ENCODE results near the gene DUSP6. TPM values are rescaled to one million over a fixed set of nuclear protein-coding genes. Genes with fewer than 3 reads are reported as not detected.
A peak's percentile ranks its signal among the peaks of the same experiment; 100 is the strongest.

The DUSP6 gene
- total and polyA plus RNA-seq, 2 of the 13 experiments (the other 11 are each of a cell fraction or from before 2014, with no cell fraction given), result 40.9 to 161 TPM

- TF ChIP-seq PATZ1 (CRISPR knock-in tag; IDR thresholded peaks at IDR 0.05) (0 out of 2 replicates have a peak, but pooled peaks have one; percentile 3), TBX2 (CRISPR knock-in tag; IDR thresholded peaks at IDR 0.05; ENCODE audit: borderline replicate concordance) (peak; percentile 25; the same call in 1 of the 2 replicates), RBFOX2 (IDR thresholded peaks at IDR 0.05; ENCODE audit: low read depth, low read length) (peak; percentile 58), POLR2G (IDR thresholded peaks at IDR 0.05; ENCODE audit: low read depth, low read length) (0 out of 2 replicates have a peak, but pooled peaks have one; percentile 8)
- TF ChIP-seq, protein P1, sequence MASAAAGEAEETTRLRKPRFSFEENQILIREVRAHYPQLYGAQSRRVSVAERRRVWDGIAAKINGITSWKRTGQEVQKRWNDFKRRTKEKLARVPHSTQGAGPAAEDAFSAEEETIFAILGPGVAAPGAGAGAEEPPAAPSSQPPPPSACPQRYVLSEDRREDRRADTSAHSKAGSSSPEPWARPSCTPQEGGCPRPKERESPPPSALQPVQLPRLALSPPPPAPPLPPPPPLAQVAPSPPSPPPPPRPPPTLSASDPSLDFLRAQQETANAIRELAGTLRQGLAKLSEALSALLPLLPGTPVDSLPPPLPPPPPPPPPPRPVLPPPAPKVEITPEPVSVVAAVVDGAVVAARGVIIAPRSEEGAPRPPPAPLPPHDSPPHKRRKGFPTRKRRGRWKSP (CRISPR knock-in tag; IDR thresholded peaks at IDR 0.05), result 0 out of 2 replicates have a peak, but pooled peaks have one; percentile 34
Measured at GRCh38 chr12:89379839-89380467, 27.7 kb upstream of the DUSP6 start (continued).

DNA sequence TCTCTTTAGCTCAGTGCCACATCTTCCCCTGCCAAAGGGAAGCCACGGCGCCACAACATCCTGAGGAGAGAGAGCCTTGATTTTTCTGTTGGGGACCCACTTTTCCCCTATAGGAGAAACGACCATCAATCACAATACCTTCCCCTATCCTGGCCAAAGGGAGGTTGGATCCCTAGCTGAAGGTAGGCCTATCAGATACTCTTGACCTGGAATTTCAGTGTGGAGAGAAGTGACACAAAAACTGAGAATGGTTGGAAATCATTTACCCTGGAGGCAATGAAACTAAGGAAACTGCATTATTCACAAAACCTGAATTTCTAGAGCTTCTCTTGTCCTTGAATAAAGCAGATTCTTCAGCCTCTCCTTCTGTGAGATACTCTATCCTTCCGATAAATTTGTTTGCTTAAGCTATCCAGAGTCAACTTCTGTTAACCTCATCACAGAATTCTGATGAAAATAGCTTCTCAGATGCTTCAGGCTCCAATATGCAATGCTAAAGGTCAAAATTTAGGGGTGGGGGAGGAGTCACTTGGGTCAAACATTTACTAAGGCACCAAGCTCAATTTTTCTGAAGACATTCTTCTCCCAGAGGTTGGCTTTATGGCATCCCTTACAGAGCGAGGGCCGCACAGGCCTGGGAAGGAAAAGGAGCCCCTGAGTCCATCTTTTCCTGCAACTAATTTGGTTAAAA, 27.0 kb upstream of the DUSP6 start:
- H3K9me3 ChIP-seq (ENCODE audit: low read length), result no peaks in the 10 kb centered on the region
- no TSS peak for BruUV-seq (replicated peaks)
- H3K36me3 ChIP-seq (replicated peaks in 1 of 2; ENCODE audit: control insufficient read depth in 1 of 2, insufficient read depth in 2 of 2, low read length in 2 of 2), result no peaks in the 10 kb centered on the region
- ChIA-PET POLR2A (interaction anchor here (0.9 to 17.8 kb wide), 9 partner anchors 12 to 73 kb away, joined by 3 to 430 read pairs (median 5); partner anchors contain the start of gene DUSP6), CTCF (ENCODE audit: low intra/inter-chr PET ratio, low total read pairs) (no interaction called here)
- peak; percentile 79 for ATAC-seq
- H3K4me3 ChIP-seq (replicated peaks in 1 of 3; ENCODE audit: insufficient read depth in 1 of 3, low read depth in 2 of 3, low read length in 3 of 3), result peak overlapping the region; percentile 24 to 45 (median 37); a peak in 4 of 6 replicates
- peak overlapping the region; percentile 70 for H3K4me2 ChIP-seq (ENCODE audit: low read depth, low read length)
- no peak overlapping the region for H2AFZ ChIP-seq (ENCODE audit: low read length)
- peak overlapping the region; percentile 61 for H3K27ac ChIP-seq (ENCODE audit: extremely low read length, insufficient read depth, low read length)
- H4K20me1 ChIP-seq (ENCODE audit: insufficient read depth, low read length), result no peaks in the 10 kb centered on the region
- H3K27me3 ChIP-seq (ENCODE audit: control insufficient read depth in 1 of 2, insufficient read depth in 2 of 2, low read length in 2 of 2), result no peaks in the 10 kb centered on the region
- in situ Hi-C loops (cut with HindIII; ENCODE audit: extremely low pct_ligation_motif_present, low pct_unique_long_range_greater_than_20kb), result no loop called here
- intact Hi-C loops (cut with micrococcal nuclease; ENCODE audit: unreplicated experiment), result loop anchor here (5.0 kb wide), 1 partner anchor 148 kb away; the partner anchor contains the start of gene POC1B
- H3K9ac ChIP-seq (ENCODE audit: insufficient read depth, low read depth, low read length), result peak overlapping the region; percentile 53
- peak; percentile 78 for DNase-seq (ENCODE audit: low spot score)
- no peaks in the 10 kb centered on the region for H3K79me2 ChIP-seq (ENCODE audit: insufficient read depth, low read length)
- H3K4me1 ChIP-seq (ENCODE audit: insufficient read depth, low read length), result peaks cover 100% of the 10 kb centered on the region
- WGBS (ENCODE audit: low lambda C conversion rate), result 2% methylated on average over 6 of the region's 6 CpGs
- peak; percentile 66 for FAIRE-seq
- TF ChIP-seq POLR2A (IDR thresholded peaks at IDR 0.05; ENCODE audit: insufficient read depth in 1 of 2, low read depth in 2 of 2, low read length in 2 of 2), result peak in 1 of 2 experiments; percentile 51; a peak in 2 of 4 replicates
- TF ChIP-seq MLLT10 (CRISPR knock-in tag; IDR thresholded peaks at IDR 0.05), result no peak
- TF ChIP-seq NR2C2 (CRISPR knock-in tag; IDR thresholded peaks at IDR 0.05; ENCODE audit: borderline replicate concordance), result peak; percentile 57; the same call in 1 of the 2 replicates
- peak; percentile 62; the same call in 1 of the 2 replicates for TF ChIP-seq MED13 (CRISPR knock-in tag; IDR thresholded peaks at IDR 0.05)
- TF ChIP-seq GATAD2A (CRISPR knock-in tag; IDR thresholded peaks at IDR 0.05), result peak; percentile 83
- TF ChIP-seq U2AF2 (IDR thresholded peaks at IDR 0.05; ENCODE audit: low read depth, low read length), result no peak
- no peak for TF ChIP-seq STAT5B (CRISPR knock-in tag; IDR thresholded peaks at IDR 0.05)
- no peak for TF ChIP-seq XBP1 (CRISPR knock-in tag; IDR thresholded peaks at IDR 0.05)
- TF ChIP-seq, protein P2, sequence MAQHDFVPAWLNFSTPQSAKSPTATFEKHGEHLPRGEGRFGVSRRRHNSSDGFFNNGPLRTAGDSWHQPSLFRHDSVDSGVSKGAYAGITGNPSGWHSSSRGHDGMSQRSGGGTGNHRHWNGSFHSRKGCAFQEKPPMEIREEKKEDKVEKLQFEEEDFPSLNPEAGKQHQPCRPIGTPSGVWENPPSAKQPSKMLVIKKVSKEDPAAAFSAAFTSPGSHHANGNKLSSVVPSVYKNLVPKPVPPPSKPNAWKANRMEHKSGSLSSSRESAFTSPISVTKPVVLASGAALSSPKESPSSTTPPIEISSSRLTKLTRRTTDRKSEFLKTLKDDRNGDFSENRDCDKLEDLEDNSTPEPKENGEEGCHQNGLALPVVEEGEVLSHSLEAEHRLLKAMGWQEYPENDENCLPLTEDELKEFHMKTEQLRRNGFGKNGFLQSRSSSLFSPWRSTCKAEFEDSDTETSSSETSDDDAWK (CRISPR knock-in tag; IDR thresholded peaks at IDR 0.05), result no peak
- no peak for TF ChIP-seq DMTF1 (CRISPR knock-in tag; IDR thresholded peaks at IDR 0.05)
